ENCODE measurements around the gene PACRG. TPM values are rescaled to one million over a fixed set of nuclear protein-coding genes. Genes with fewer than 3 reads are reported as not detected.

The PACRG gene
- total and polyA plus RNA-seq, 2 of the 8 experiments (the other 6 are each of a cell fraction or from before 2014, with no cell fraction given) = 0.44 to 0.54 TPM

- no peak overlapping the region for H2BK5ac ChIP-seq (ENCODE audit: low read depth, low read length)
- H3K9ac ChIP-seq (replicated peaks in 1 of 4; ENCODE audit: extremely low read depth in 1 of 4, low read depth in 3 of 4, low read length in 3 of 4) = no peak overlapping the region
- H3K9me3 ChIP-seq (ENCODE audit: insufficient read depth in 2 of 2, low read depth in 1 of 2, low read length in 1 of 2) = no peaks in the 10 kb centered on the region
- H2AFZ ChIP-seq (ENCODE audit: low read length) = no peak overlapping the region
- H2BK20ac ChIP-seq (ENCODE audit: low read length) = no peak overlapping the region
- no peak overlapping the region for H3K14ac ChIP-seq (ENCODE audit: insufficient read length)
- TF ChIP-seq CEBPB (IDR thresholded peaks at IDR 0.05; ENCODE audit: low read depth, low read length) = no peak
- no peak for TF ChIP-seq TBP (IDR thresholded peaks at IDR 0.05; ENCODE audit: low read depth, low read length)
- no peak for TF ChIP-seq SP2 (IDR thresholded peaks at IDR 0.05; ENCODE audit: low read length)
- TF ChIP-seq SAP30 (IDR thresholded peaks at IDR 0.05; ENCODE audit: insufficient read depth, insufficient replicate concordance, low read length) = no peak
- TF ChIP-seq EGR1 (IDR thresholded peaks at IDR 0.05; ENCODE audit: borderline replicate concordance, low read depth, low read length) = no peak
- no peak for TF ChIP-seq SIN3A (conservative IDR thresholded peaks at IDR 0.05 in 1 of 2, IDR thresholded peaks at IDR 0.05 in 1 of 2; ENCODE audit: low read depth in 1 of 2, low read length in 2 of 2)
- no peak for TF ChIP-seq BCL11A (IDR thresholded peaks at IDR 0.05; ENCODE audit: low read depth in 2 of 2, low read length in 2 of 2)
- TF ChIP-seq EP300 (IDR thresholded peaks at IDR 0.05; ENCODE audit: borderline replicate concordance in 1 of 2, low read depth in 2 of 2, low read length in 2 of 2) = no peak
- H3K36me3 ChIP-seq (ENCODE audit: control insufficient read depth in 2 of 4, insufficient read depth in 4 of 4, low read length in 3 of 4) = no peaks in the 10 kb centered on the region
- no peak overlapping the region for H2BK120ac ChIP-seq (replicated peaks; ENCODE audit: low read depth, low read length)
- no peak overlapping the region for H3K56ac ChIP-seq (replicated peaks; ENCODE audit: insufficient read length, low read depth, low read length)
- no peak overlapping the region for H2BK15ac ChIP-seq (ENCODE audit: low read length)
- no peak overlapping the region for H3K27ac ChIP-seq (ENCODE audit: low read depth, low read length)
- H4K20me1 ChIP-seq (replicated peaks in 1 of 2; ENCODE audit: control insufficient read depth in 1 of 2, insufficient read depth in 2 of 2, low read length in 2 of 2) = no peaks in the 10 kb centered on the region
- no peaks in the 10 kb centered on the region for H3K79me2 ChIP-seq (ENCODE audit: control insufficient read depth in 1 of 2, insufficient read depth in 2 of 2, low read length in 2 of 2)
- H4K8ac ChIP-seq (ENCODE audit: extremely low read depth, insufficient read depth, low read length) = no peak overlapping the region
- no peak overlapping the region for H2BK12ac ChIP-seq (ENCODE audit: low read depth, low read length)
- no peaks in the 10 kb centered on the region for H3K27me3 ChIP-seq (replicated peaks in 1 of 4; ENCODE audit: control insufficient read depth in 3 of 4, extremely low read depth in 1 of 4, insufficient read depth in 3 of 4, low read length in 3 of 4)
- H4K5ac ChIP-seq (ENCODE audit: insufficient read length, low read depth, low read length) = no peak overlapping the region
- 92% methylated on average over 1 of the region's 1 CpG; no CpG with 5 or more reads in 1 of the 2 experiments for WGBS, 2 experiments (ENCODE audit: extremely low coverage in 1 of 2, insufficient coverage in 1 of 2, insufficient read length in 1 of 2, insufficient replicate concordance in 2 of 2, low coverage in 1 of 2, low lambda C conversion rate in 2 of 2, missing lambda C conversion rate in 1 of 2)
- no peak for FAIRE-seq
- H3K23ac ChIP-seq (ENCODE audit: insufficient read length) = no peak overlapping the region
- H3K4ac ChIP-seq (replicated peaks; ENCODE audit: insufficient read length, low read depth, low read length) = no peak overlapping the region
- no peak overlapping the region for H3K18ac ChIP-seq (ENCODE audit: extremely low read depth, low read length)
- H3K79me1 ChIP-seq (ENCODE audit: low read depth, low read length) = no peaks in the 10 kb centered on the region
- no peak overlapping the region for H3K4me3 ChIP-seq (ENCODE audit: extremely low read depth in 1 of 4, insufficient read depth in 2 of 4, low read depth in 3 of 4, low read length in 4 of 4)
- no peaks in the 10 kb centered on the region for H3K23me2 ChIP-seq (ENCODE audit: low read depth, low read length)
- ChIA-PET POLR2A (ENCODE audit: partially characterized antibody) (no interaction called here), CTCF (ENCODE audit: partially characterized antibody) (interaction anchor here (1.2 kb wide), 1 partner anchor 25 kb away, joined by 3 read pairs; no protein-coding TSS in a partner anchor)
- DNase-seq (ENCODE audit: low read depth in 1 of 2, low spot score in 2 of 2) = no peak
- H3K4me2 ChIP-seq (ENCODE audit: insufficient read depth in 1 of 2, low read depth in 2 of 2, low read length in 2 of 2) = no peak overlapping the region
- H2AK5ac ChIP-seq (ENCODE audit: low read depth, low read length) = no peak overlapping the region
- peaks cover 0 to 8% (median 2%) of the 10 kb centered on the region in 4 experiments; a peak in 3 of 7 replicates for H3K4me1 ChIP-seq (replicated peaks in 1 of 4; ENCODE audit: control insufficient read depth in 3 of 4, insufficient read depth in 4 of 4, low read length in 3 of 4)
- no peak overlapping the region for H4K91ac ChIP-seq (replicated peaks; ENCODE audit: insufficient read length, low read length)
Measured at GRCh38 chr6:163127587-163127986, 399.8 kb downstream of the PACRG start.
